ENCODE data around the gene OR10H3.
"Not testable (repeated sequence)": the region's sequence is repeated elsewhere in the genome, so short reads cannot be mapped to it uniquely, and the experiment has no call there.

Gene OR10H3

DNA sequence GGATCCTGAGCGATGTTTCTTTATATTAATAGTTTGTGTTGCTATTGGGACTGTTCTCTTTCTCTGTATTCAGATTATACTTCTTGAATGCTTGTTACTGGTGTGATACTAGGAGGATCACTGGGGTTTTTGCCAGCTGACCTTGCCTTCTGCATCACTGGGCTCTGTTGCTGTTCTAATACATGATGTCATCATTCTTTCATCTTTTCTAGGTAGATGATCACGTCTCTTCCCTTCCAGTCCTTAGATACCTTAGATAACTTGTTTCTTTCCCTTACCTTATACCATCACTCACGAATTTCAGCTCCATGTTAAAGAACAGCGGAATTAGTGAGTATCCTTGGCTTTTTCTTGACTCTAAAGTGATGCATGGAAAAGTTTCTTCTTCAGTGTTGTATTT, at the start of gene OR10H3:
Gene OR10H3 (plus strand): TSS at position 264 of the 400 bp plus-strand sequence. CDS start 3,408 bp downstream, outside the sequence.
- no peak for FAIRE-seq

DNA sequence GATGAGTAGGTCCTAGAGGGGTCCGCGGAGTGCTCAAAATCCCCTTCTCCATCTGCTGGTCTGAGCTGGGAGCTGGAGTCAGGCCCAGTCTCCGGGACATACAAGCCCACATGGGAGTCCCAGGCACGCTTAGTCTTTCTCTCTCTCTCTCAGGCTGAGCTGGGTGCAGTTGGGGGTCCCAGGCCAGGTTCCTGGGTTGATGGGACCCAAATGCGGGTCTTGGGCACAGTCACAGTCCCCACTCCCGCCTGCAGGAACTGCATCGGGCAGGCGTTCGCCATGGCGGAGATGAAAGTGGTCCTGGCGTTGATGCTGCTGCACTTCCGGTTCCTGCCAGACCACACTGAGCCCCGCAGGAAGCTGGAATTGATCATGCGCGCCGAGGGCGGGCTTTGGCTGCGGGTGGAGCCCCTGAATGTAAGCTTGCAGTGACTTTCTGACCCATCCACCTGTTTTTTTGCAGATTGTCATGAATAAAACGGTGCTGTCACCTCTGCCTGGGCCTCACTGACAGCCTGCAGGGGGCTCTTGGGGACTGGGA, 41.1 kb upstream of the OR10H3 start:
- no peak for FAIRE-seq

DNA sequence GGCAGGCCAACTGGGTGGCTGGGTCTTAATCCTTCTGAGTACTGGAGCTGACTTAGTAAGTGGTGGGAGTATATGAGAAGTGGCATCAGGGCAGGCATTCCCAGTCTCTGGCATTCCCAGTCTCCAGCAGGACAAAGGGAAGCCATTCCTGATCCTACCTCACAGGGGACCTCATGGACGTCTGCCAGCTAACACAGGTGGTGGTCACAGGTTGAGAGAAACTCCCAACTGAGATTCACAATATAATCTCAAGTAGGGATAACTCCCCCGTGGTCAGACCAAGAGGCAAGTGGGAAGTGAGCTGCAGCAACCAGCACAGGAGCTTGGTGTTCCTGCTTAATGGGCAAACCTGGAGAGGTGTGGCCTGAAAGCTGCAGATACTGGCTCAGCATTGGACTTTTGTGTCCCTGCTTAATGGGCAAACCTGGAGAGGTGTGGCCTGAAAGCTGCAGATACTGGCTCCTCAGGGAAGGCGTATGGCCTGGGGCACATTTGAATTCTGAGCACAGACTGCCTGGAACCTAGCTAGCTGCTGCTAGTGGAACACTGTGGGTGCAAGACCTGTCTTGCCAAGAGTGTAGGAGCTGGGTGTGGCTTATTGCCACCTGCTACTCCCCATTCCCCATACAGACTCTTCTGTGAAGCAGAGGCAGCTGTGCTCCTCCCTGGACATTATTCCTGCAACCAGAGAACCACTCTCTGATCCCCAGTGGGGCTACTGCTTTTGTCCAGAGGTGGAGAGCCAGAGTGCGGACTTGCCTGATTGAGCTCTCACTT, 35.8 kb upstream of the OR10H3 start:
- FAIRE-seq = no peak

DNA sequence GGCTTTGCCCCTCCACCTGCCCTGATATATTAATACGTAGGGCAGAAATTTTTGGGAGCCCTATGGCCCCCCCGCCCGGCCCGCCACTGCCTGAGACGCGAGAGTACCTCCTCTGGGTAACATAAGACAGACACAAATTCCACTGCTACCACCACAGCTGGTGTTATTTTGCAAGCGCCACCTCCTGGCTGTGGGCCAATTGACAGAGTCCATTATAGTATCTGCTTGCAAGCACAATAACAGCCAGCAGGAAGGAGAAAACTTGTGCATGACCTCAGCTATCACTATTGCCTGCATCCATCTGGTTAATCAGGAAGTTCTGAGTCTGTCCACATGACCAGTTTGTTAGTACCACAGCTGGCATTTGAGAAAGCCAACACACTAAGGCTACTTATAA, 35.3 kb upstream of the OR10H3 start:
- no peak for FAIRE-seq

GRCh38 chr19:15714638-15715037, 23.1 kb upstream of the OR10H3 start:
- no peak for FAIRE-seq

DNA sequence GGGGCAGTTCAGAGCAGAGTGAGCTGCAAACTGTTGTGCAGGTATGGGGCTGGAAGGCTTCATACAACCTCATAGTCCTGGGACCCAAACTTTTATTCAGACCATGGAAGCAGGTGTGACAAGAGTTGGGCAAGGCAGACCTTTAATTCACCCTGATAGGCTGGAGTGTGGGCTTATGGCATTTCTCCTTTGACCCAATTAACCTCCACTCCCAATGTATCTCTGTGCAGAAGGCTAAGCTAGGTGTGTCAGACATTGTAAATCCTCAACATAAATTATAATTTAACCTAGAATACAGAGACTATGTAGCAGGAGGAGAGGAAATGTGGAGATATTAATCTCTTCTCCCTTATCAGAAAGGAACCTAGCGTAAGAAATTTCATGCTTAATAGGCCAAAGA, 22.1 kb upstream of the OR10H3 start:
- FAIRE-seq = no peak

DNA sequence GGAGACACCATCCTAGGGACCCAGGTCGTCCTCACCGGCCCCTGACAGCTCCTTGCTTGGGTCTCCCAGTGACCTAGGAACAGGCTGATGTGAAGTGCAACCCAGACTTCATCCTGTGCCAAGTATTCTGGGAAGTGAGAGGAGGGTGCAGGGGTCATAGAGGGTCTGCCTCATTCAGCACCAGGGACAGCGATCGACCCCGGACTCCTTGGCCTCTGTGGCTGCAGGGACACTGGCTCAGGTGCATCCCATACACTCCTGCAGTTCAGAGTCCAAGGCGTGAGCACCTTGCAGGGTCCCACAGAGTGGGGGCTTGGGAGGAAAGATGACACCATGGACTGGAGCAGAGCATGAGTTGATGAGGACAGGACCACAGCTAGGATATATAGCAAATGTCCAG, 20.0 kb upstream of the OR10H3 start:
- no peak for FAIRE-seq

- no peak for FAIRE-seq
These were observed 16.5 kb upstream of the OR10H3 start for GRCh38 chr19:15721268-15721667.

GRCh38 chr19:15722956-15723355, 14.8 kb upstream of the OR10H3 start:
- FAIRE-seq = no peak

- FAIRE-seq = no peak
These were observed 10.1 kb upstream of the OR10H3 start, which contains the start of gene OR10H2 for GRCh38 chr19:15727724-15728123. TSS of gene OR10H2 (plus strand) at chr19:15728024. CDS start at chr19:15728044, 20 bp downstream.

- no peak for FAIRE-seq
These were observed 7.2 kb upstream of the OR10H3 start for GRCh38 chr19:15730538-15730937.

DNA sequence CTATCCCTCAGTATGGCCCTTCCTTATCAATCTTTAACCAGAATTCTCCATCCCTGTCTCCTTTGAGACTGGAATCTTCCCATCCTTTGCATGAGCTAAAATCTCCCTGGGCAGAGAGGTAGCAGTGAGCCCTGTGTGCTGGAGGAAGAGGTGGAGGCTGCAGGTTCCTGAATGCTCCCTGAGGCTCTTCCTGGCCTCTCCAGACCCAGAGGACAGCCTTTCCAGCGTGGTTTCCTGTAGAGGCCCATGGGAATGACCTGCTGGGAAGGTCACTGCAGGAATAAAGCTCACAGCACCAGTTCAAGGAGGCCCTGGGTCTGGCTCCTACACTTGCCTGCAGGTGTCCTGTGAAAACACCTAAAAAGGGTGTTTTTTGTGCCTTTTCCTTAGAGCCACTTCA, 5.4 kb upstream of the OR10H3 start:
- FAIRE-seq = no peak

- FAIRE-seq = no peak
These were observed 3.9 kb upstream of the OR10H3 start for GRCh38 chr19:15733895-15734294.

GRCh38 chr19:15740785-15741184, 3.0 kb downstream of the OR10H3 start:
- FAIRE-seq = no peak

DNA sequence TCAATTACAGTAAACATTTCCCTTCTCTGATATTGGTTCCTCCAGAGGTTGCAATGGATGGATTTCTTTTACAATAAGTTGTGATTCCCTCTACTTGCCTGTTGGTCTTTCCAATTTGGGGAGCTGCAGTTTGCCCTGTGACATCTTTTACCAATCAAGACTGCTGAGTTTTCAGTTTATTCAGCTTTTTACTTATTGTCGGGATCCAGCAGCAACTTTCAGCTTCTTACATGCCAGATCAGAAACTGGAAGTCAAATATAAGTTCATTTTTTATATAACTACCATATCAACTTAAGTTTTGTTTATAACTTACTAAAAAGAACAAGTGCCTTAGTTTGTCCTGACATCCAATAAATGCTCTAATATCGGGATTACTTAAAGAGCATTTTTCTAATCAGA, 10.5 kb downstream of the OR10H3 start:
- FAIRE-seq = no peak

GRCh38 chr19:15758379-15758778, 20.6 kb downstream of the OR10H3 start:
- FAIRE-seq = no peak

DNA sequence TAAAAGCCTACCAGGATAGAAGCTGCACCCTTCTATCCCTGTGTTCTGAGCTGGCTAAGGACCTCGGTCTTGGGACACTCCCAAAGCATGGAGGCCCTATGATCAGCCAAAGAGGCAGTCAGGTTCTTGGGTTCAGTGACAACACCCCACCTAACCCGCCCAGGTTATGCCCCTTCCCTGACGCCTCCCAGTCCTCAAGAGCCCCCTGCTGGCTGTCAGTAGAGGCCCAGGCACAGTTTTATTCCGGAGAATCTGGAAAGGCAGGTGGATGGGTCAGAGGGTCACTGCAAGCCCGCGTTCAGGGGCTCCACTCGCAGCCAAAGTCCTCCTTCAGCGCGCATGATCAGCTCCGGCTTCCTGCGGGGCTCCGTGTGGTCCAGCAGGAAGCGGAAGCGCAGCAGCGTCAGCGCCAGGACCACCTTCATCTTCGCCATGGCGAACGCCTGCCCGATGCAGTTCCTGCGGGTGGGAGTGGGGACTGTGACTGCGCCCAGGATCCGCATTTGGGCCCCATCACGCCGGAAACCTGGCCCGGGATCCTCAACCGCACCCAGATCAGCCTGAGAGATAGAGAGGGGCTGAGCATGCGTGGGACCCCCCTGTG, 22.3 kb downstream of the OR10H3 start:
- no peak for FAIRE-seq

DNA sequence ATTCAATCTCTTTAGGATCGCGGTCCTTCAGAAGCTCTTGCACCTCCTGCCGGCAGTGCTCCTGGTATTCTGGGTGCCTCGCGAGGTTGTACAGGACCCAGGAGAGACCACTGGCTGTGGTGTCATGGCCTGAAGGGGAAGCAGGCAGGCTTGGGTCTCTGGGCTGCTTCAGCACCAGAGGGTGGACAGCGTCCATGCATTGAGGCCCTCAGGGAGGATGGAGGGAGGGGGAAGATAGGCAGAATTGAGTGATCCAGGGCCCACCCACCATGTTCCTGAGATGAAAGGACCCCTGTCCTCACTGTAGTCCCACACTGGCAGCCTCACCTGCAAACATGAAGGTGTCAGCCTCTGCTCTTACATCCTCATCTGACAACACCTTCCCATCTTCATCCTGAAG, 31.8 kb downstream of the OR10H3 start:
- no peak for FAIRE-seq

DNA sequence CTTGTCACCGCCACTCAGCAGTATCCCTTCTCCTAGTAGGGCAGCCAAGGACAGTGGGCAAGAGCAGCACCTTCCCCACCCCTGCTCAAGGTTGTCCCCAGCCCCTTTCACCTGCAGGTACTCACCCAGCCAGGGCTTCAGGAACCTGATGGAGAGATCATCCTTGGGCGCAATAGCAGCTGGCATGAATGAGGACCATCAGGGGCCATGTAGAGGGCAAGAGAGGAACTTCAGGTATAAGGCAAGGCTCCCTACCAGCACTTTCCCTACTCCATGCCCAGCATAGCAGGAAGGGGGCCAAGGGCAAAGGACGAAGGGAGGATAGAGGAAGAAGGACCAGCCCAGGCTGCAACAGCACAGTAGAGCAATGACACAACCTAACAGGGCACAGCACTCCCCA, 36.4 kb downstream of the OR10H3 start:
- not testable (repeated sequence) for FAIRE-seq

GRCh38 chr19:15775249-15775648, 37.5 kb downstream of the OR10H3 start:
- FAIRE-seq = no peak

DNA sequence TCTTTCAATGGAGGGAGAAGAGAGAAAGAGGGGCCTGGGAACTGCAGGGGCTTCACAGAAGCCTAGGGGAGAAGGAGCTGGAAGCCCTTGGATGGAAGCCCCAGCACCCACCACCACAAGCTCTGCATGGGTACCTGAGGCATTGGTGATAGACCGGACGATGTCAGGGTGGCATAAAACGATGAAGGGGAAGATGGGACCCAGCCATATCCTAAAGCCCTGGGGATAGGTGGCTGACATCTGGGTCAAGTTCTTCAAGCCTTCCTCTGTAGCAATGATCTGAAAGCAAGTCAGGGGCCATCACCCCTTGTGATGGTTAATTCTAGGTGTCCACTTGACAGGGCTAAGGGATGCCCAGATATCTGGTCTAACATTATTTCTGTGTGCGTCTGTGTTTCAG, 38.5 kb downstream of the OR10H3 start:
- no peak for FAIRE-seq

DNA sequence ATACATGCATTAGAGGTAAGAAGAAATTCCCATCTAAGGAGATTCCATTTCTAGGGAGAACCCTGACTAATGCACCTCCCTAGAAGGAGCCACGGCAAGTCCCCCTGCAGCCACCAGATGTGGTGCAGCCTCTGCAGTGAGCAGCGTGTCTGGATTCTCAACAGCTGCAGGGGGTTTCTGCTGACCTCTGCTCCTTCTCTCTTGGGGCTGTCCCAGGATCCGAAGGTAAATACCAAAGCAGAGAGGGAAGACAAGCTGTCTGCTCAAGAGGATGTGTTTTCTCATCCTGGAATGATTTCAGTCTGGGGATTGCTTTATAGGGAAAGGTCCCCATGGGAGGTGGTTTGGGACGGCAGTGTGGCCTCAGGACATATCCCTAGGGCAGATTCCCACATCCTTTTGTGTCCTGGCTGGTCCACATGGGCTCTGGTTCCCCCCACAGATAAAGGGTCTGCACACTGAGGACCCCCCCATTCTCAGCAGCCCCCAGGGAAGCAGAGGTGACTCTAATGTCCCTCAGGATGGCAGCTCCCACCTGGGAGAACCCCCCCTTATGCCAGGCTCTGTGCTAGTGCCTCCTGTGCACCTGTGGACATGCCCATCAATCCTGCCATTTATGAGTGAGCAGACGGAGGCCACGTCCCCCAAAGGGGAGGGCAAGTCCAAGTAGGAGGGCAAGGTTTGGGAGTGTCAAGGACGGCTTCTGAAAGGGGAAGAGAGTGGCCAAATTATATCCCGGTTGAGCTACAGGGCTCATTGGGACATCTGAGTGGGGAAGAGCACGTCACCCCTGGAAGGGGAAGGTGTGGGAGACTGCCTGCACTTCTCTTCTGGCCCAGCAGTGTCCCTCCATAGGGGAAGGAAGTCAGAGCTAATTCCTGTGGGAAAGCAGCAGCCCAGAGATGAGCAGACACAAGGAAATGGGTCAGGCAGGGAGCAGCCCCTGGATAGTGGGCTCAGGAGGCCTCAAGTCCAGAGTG, 39.5 kb downstream of the OR10H3 start:
- FAIRE-seq = no peak
